Mesenchymal stem cell (in vitro differentiated cells and primary cell): Measurements from ENCODE around the gene MAP4.

ENCODE experiments used
- DNase-seq: peaks from one replicate; pipeline ENCODE4 v3.0.0-alpha.2; 2013
- H2AFZ ChIP-seq: one replicate; pipeline ENCODE4 v1.6.1; 2013; ENCODE audit warnings: low read depth, mild to moderate bottlenecking, control low read depth, inconsistent platforms, low read length, moderate library complexity
- H2AK5ac ChIP-seq: 2 replicates; pipeline ENCODE4 v1.6.1; 2013; ENCODE audit warnings: low read length, moderate library complexity, mild to moderate bottlenecking, inconsistent platforms; ENCODE audit not compliant: severe bottlenecking
- H2BK120ac ChIP-seq: one replicate; pipeline ENCODE4 v1.6.1; 2013; ENCODE audit warnings: low read depth, mild to moderate bottlenecking, inconsistent platforms, low read length, moderate library complexity
- H2BK12ac ChIP-seq, 2 experiments: one replicate each; pipeline ENCODE4 v1.6.1; 2013; ENCODE audit warnings: inconsistent platforms in 2 of 2, low read length in 2 of 2, mild to moderate bottlenecking in 2 of 2, moderate library complexity in 2 of 2, control low read depth in 1 of 2
- H2BK15ac ChIP-seq: one replicate; pipeline ENCODE4 v1.6.1; 2013; ENCODE audit warnings: mild to moderate bottlenecking, low read depth, inconsistent platforms; ENCODE audit not compliant: poor library complexity, severe bottlenecking
- H2BK5ac ChIP-seq: 2 replicates; pipeline ENCODE4 v1.6.1; 2013; ENCODE audit warnings: low read depth, mild to moderate bottlenecking, low read length, control low read depth, inconsistent platforms; ENCODE audit not compliant: poor library complexity, severe bottlenecking
- H3K14ac ChIP-seq, 2 experiments: one replicate each; pipeline ENCODE4 v1.6.1; 2013; ENCODE audit warnings: inconsistent platforms in 2 of 2, low read length in 2 of 2, control low read depth in 1 of 2, mild to moderate bottlenecking in 1 of 2, moderate library complexity in 1 of 2
- H3K18ac ChIP-seq, 2 experiments: one replicate each; pipeline ENCODE4 v1.6.1; 2013; ENCODE audit warnings: inconsistent platforms in 2 of 2, low read length in 2 of 2, control low read depth in 1 of 2, low read depth in 1 of 2, mild to moderate bottlenecking in 1 of 2
- H3K23ac ChIP-seq, 2 experiments: one replicate each; pipeline ENCODE4 v1.6.1; 2013; ENCODE audit warnings: inconsistent platforms in 2 of 2, low read length in 2 of 2, mild to moderate bottlenecking in 2 of 2, moderate library complexity in 2 of 2, control low read depth in 1 of 2
- H3K27ac ChIP-seq: 2 replicates; pipeline ENCODE4 v1.5.1; 2013; ENCODE audit warnings: mild to moderate bottlenecking, moderate library complexity, low read length, control low read depth, inconsistent platforms; ENCODE audit not compliant: poor library complexity, severe bottlenecking
- H3K27me3 ChIP-seq, 2 experiments: 2 replicates each; pipeline versions ENCODE4 v1.6.1 to v1.7.0; 2013; ENCODE audit warnings: low read length in 2 of 2, mild to moderate bottlenecking in 2 of 2, moderate library complexity in 2 of 2, control low read depth in 1 of 2, inconsistent platforms in 1 of 2; ENCODE audit not compliant: control insufficient read depth in 1 of 2, insufficient read depth in 1 of 2
- H3K36me3 ChIP-seq, 2 experiments: 2 replicates each; pipeline versions ENCODE4 v1.6.1 to v1.7.0; 2013; ENCODE audit warnings: low read length in 2 of 2, control low read depth in 1 of 2, inconsistent platforms in 1 of 2, low read depth in 1 of 2, mild to moderate bottlenecking in 1 of 2; ENCODE audit not compliant: insufficient read depth in 2 of 2, control insufficient read depth in 1 of 2
- H3K4ac ChIP-seq, 2 experiments: one replicate each; pipeline ENCODE4 v1.6.1; 2013; ENCODE audit warnings: inconsistent platforms in 2 of 2, low read length in 2 of 2, mild to moderate bottlenecking in 2 of 2, moderate library complexity in 2 of 2, control low read depth in 1 of 2, low read depth in 1 of 2
- H3K4me1 ChIP-seq: 2 replicates; pipeline ENCODE4 v1.6.1; 2013; ENCODE audit warnings: low read depth, low read length, control low read depth; ENCODE audit not compliant: control insufficient read depth, insufficient read depth
- H3K4me2 ChIP-seq: 2 replicates; pipeline ENCODE4 v1.6.1; 2013; ENCODE audit warnings: low read length, mild to moderate bottlenecking, inconsistent platforms; ENCODE audit not compliant: poor library complexity, severe bottlenecking
- H3K4me3 ChIP-seq, 2 experiments: 2 replicates each; pipeline versions ENCODE4 v1.5.1 to v1.7.0; 2013; ENCODE audit warnings: low read length in 2 of 2, mild to moderate bottlenecking in 2 of 2, control low read depth in 1 of 2, low read depth in 1 of 2; ENCODE audit not compliant: insufficient read depth in 1 of 2
- H3K79me1 ChIP-seq: replicated peaks from 2 replicates; pipeline ENCODE4 v1.6.1; 2013; ENCODE audit warnings: mild to moderate bottlenecking, control low read depth, low read length, inconsistent platforms; ENCODE audit not compliant: poor library complexity, severe bottlenecking
- H3K9ac ChIP-seq: 2 replicates; pipeline ENCODE4 v1.7.0; 2013; ENCODE audit warnings: mild to moderate bottlenecking, low read length, moderate library complexity
- H3K9me3 ChIP-seq: 2 replicates; pipeline ENCODE4 v1.7.0; 2013; ENCODE audit warnings: mild to moderate bottlenecking, low read length; ENCODE audit not compliant: control insufficient read depth
- H4K8ac ChIP-seq: one replicate; pipeline ENCODE4 v1.6.1; 2013; ENCODE audit warnings: inconsistent platforms, mild to moderate bottlenecking, low read length, moderate library complexity
- H4K91ac ChIP-seq: one replicate; pipeline ENCODE4 v1.6.1; 2013; ENCODE audit warnings: mild to moderate bottlenecking, low read length, inconsistent platforms
- WGBS: methylation state at CpG from one replicate; pipeline ENCODE4 v1.1.7; 2013; ENCODE audit warnings: mixed read lengths; 5-methylcytosine and 5-hydroxymethylcytosine counted together

The MAP4 gene

DNA sequence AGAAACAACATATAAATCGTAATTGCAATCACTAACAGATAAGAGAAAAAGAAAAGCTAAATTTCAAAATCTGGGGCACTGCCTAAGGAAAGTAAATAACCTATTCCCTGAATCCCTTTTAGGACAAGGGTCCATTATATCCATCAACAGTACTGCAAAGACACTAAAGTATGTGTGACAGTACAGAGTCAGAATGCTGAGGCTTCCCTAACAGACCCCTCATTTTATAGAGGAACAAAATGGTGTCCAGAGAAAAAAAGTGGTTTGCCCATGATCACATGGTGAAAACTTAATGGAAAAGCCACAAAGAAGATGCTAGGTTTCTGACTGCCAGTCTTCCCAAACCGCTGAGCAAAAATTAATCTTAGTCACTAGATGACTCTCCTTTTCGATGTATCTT is 119.5 kb downstream of the MAP4 start:
- DNase-seq = no peak
- Histone ChIP-seq H3K27ac (no peak overlapping the region), H3K27me3 (no peaks in the 10 kb centered on the region), H3K18ac (no peak overlapping the region), H2BK5ac (no peak overlapping the region), H3K9me3 (no peaks in the 10 kb centered on the region), H4K8ac (no peak overlapping the region), H2BK15ac (no peak overlapping the region), H3K4ac (no peak overlapping the region), H3K9ac (no peak overlapping the region), H2BK120ac (no peak overlapping the region), H4K91ac (no peak overlapping the region), H3K36me3 (peaks cover 22 to 79% of the 10 kb centered on the region in 2 experiments), H3K4me2 (no peak overlapping the region), H3K14ac (no peak overlapping the region), H2AK5ac (no peak overlapping the region), H3K23ac (no peak overlapping the region), H3K4me1 (no peaks in the 10 kb centered on the region), H2BK12ac (no peak overlapping the region), H2AFZ (no peak overlapping the region), H3K4me3 (no peak overlapping the region), H3K79me1 (peaks cover 29% of the 10 kb centered on the region)
- 96% methylated on average over 3 of the region's 3 CpGs for whole genome bisulfite sequencing

DNA sequence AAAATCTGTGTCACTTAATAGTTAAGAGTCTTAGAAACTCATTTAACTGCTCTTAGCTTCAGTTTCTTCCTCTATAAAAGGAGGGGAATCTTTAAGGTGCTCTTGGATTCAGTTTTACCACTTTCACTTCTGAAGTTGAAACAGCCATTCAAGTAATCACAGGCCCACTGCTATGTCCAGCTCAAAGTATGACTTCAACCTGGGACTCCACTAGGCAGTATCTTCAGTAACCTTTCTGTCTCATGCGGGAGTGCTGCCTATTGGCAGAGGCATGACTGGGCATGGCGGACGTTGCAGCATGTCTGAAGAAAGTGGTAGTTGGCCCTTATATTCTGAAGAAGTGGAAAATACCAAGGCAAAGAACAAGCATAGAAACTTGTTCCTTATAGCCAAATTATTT is 121.0 kb downstream of the MAP4 start:
- Histone ChIP-seq H2AK5ac (no peak overlapping the region), H2BK15ac (no peak overlapping the region), H2BK120ac (no peak overlapping the region), H3K4ac (no peak overlapping the region), H3K27ac (no peak overlapping the region), H3K4me1 (no peaks in the 10 kb centered on the region), H3K36me3 (peaks cover 35 to 74% of the 10 kb centered on the region in 2 experiments), H3K14ac (no peak overlapping the region), H3K23ac (no peak overlapping the region), H3K9ac (no peak overlapping the region), H3K4me3 (no peak overlapping the region), H3K79me1 (peaks cover 41% of the 10 kb centered on the region), H4K8ac (no peak overlapping the region), H2BK5ac (no peak overlapping the region), H2BK12ac (no peak overlapping the region), H3K4me2 (no peak overlapping the region), H2AFZ (no peak overlapping the region), H3K27me3 (no peaks in the 10 kb centered on the region), H3K18ac (no peak overlapping the region), H4K91ac (no peak overlapping the region), H3K9me3 (no peaks in the 10 kb centered on the region)
- 95% methylated on average over 2 of the region's 3 CpGs for WGBS
- no peak for DNase-seq

DNA sequence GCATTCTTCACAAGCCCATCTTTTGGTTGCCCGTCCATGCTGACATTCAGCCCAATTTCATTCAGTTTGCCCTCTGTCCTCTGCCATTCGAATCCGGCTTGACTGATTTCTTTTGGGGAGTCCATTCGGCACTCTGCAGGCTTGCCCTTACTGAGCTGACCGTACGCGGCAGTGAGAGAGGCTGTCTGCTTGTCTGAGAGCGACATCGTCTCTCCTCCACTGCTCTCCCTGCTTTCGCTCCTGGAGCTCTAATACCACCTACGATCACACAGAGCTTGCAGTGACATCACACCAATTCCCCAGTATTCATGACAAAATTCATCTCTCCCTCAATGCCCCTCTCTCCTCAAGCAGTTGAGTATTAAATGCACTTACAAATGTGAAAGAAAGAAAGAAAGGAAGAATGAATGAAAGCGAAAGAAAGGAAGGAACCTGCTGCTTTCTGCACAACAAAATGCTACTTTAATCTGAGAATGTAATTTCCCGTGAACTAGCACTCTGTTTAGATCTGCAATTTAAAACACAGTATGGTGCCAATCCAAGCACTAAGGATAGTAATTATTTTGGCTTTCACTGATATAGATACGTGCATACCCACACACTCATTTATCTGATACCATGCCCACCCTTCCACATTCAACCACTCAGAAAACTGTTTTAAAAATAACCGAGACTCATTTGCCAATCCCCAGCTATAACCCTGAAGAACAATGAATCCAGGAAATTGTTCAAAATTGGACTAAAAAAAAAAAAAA is 123.8 kb downstream of the MAP4 start:
- no peak overlapping the region for H3K4me2 ChIP-seq
- no peak overlapping the region for H3K4me3 ChIP-seq
- H2BK15ac ChIP-seq = no peak overlapping the region
- no peak overlapping the region for H3K27ac ChIP-seq
- H3K18ac ChIP-seq = no peak overlapping the region
- no peak overlapping the region for H2AK5ac ChIP-seq
- H3K27me3 ChIP-seq = no peaks in the 10 kb centered on the region
- H3K4me1 ChIP-seq = no peaks in the 10 kb centered on the region
- H3K36me3 ChIP-seq = peaks cover 30 to 69% of the 10 kb centered on the region in 2 experiments
- H4K91ac ChIP-seq = no peak overlapping the region
- no peak overlapping the region for H3K4ac ChIP-seq
- no peak overlapping the region for H3K23ac ChIP-seq
- DNase-seq = no peak
- WGBS = 97% methylated on average over 12 of the region's 15 CpGs
- H3K79me1 ChIP-seq = peaks cover 45% of the 10 kb centered on the region
- H2BK5ac ChIP-seq = no peak overlapping the region
- H4K8ac ChIP-seq = no peak overlapping the region
- H2BK120ac ChIP-seq = no peak overlapping the region
- no peak overlapping the region for H2BK12ac ChIP-seq
- H3K9ac ChIP-seq = no peak overlapping the region
- no peaks in the 10 kb centered on the region for H3K9me3 ChIP-seq
- H3K14ac ChIP-seq = no peak overlapping the region
- no peak overlapping the region for H2AFZ ChIP-seq

DNA sequence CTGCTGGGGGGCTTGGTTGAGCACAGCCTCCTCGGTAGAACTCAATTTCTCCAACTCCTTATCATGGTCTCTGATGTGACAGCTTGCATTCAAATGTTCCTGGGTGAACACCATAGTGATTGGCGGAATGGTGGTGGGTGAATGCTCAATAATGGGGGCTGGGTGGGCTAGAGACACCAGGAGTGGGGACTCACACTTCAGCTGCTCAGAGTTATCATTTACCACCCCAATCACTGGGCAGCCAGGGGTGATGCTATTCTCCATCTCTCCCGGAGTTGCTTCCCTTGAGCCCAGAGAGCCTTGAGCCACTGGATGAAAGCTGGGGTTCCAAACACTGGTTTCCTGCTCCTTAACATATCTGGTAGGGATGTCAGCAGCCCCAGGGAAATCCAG is 124.6 kb downstream of the MAP4 start:
- WGBS = 100% methylated on average over 3 of the region's 3 CpGs
- H2BK12ac ChIP-seq = no peak overlapping the region
- H3K9me3 ChIP-seq = no peaks in the 10 kb centered on the region
- no peak overlapping the region for H2AFZ ChIP-seq
- H3K79me1 ChIP-seq = peaks cover 46% of the 10 kb centered on the region
- H2BK15ac ChIP-seq = no peak overlapping the region
- no peak overlapping the region for H4K8ac ChIP-seq
- no peak overlapping the region for H3K27ac ChIP-seq
- peak overlapping the region in 1 of 2 experiments; percentile 18 for H3K4ac ChIP-seq
- no peaks in the 10 kb centered on the region for H3K4me1 ChIP-seq
- DNase-seq = no peak
- no peak overlapping the region for H4K91ac ChIP-seq
- H3K18ac ChIP-seq = no peak overlapping the region
- no peak overlapping the region for H3K9ac ChIP-seq
- no peak overlapping the region for H3K14ac ChIP-seq
- no peaks in the 10 kb centered on the region for H3K27me3 ChIP-seq
- no peak overlapping the region for H2BK120ac ChIP-seq
- no peak overlapping the region for H2AK5ac ChIP-seq
- H3K4me2 ChIP-seq = no peak overlapping the region
- no peak overlapping the region for H2BK5ac ChIP-seq
- H3K23ac ChIP-seq = no peak overlapping the region
- no peak overlapping the region for H3K4me3 ChIP-seq
- peaks cover 34 to 62% of the 10 kb centered on the region in 2 experiments for H3K36me3 ChIP-seq
